WTC11 (cell line): Measurements from ENCODE around the gene ZBTB11. TPM values are rescaled to one million over a fixed set of nuclear protein-coding genes. Genes with fewer than 3 reads are reported as not detected.

Experiments used
- ATAC-seq: fragments of 200-7000 bp; cut with Tn5 transposase; 2 replicates; pipeline ENCODE4 v1.10.0; 2021; ENCODE audit warnings: mild to moderate bottlenecking, moderate library complexity
- CTCF ChIA-PET: fragments of 300-600 bp; sonication (Branson Sonifier 250); formaldehyde crosslinking; loops from one replicate; lab custom pipeline; 2021; ENCODE audit warnings: antibody characterized with exemption; lab: Charles Lee
- POLR2A ChIA-PET: fragments of 350-600 bp; sonication (Branson Sonifier 250); formaldehyde crosslinking; loops from one replicate; lab custom pipeline; 2021; ENCODE audit warnings: antibody characterized with exemption; lab: Charles Lee
- DNase-seq: peaks from one replicate; pipeline ENCODE4 v3.0.0; 2021; ENCODE audit warnings: low spot score
- H3K27ac Mint-ChIP-seq: 2 replicates; pipeline ENCODE4 v1.8.0; 2021; ENCODE audit warnings: mixed read lengths
- H3K27me3 Mint-ChIP-seq: 2 replicates; pipeline ENCODE4 v1.8.0; 2021; ENCODE audit warnings: low read depth, mild to moderate bottlenecking, moderate library complexity, mixed read lengths
- H3K36me3 Mint-ChIP-seq: 2 replicates; pipeline ENCODE4 v1.8.0; 2021; ENCODE audit warnings: mixed read lengths
- H3K4me1 Mint-ChIP-seq: 2 replicates; pipeline ENCODE4 v1.8.0; 2022; ENCODE audit warnings: mixed read lengths
- H3K4me3 Mint-ChIP-seq: 2 replicates; pipeline ENCODE4 v1.8.0; 2021; ENCODE audit warnings: mild to moderate bottlenecking, moderate library complexity, mixed read lengths
- H3K9me3 Mint-ChIP-seq: 2 replicates; pipeline ENCODE4 v1.8.0; 2021; ENCODE audit warnings: mixed read lengths
- ARID4B ChIP-seq: sonication (generic); formaldehyde crosslinking; IDR thresholded peaks from 2 replicates; pipeline ENCODE4 v1.8.0; 2023; ENCODE audit warnings: missing genetic modification reagents, mild to moderate bottlenecking, borderline replicate concordance
- ESRRA ChIP-seq: sonication (generic); formaldehyde crosslinking; IDR thresholded peaks from 2 replicates; pipeline ENCODE4 v1.8.1; 2022; ENCODE audit warnings: mild to moderate bottlenecking, missing genetic modification reagents, borderline replicate concordance
- FOXP1 ChIP-seq: sonication (generic); formaldehyde crosslinking; IDR thresholded peaks from 2 replicates; pipeline ENCODE4 v1.8.0; 2022; ENCODE audit warnings: missing genetic modification reagents, mild to moderate bottlenecking, moderate library complexity, borderline replicate concordance
- IRF2 ChIP-seq: sonication (generic); formaldehyde crosslinking; IDR thresholded peaks from 2 replicates; pipeline ENCODE4 v1.8.0; 2022; ENCODE audit warnings: low read depth, missing genetic modification reagents, borderline replicate concordance
- KAT7 ChIP-seq: sonication (generic); formaldehyde crosslinking; IDR thresholded peaks from 2 replicates; pipeline ENCODE4 v1.8.1; 2023; ENCODE audit warnings: missing genetic modification reagents, mild to moderate bottlenecking, borderline replicate concordance
- MAX ChIP-seq: sonication (generic); formaldehyde crosslinking; IDR thresholded peaks from 2 replicates; pipeline ENCODE4 v1.8.0; 2022; ENCODE audit warnings: mild to moderate bottlenecking, missing genetic modification reagents
- NFYB ChIP-seq: sonication (generic); formaldehyde crosslinking; conservative IDR thresholded peaks from 2 replicates; pipeline ENCODE4 v1.8.0; 2022; ENCODE audit warnings: low read depth, missing genetic modification reagents
- NR3C1 ChIP-seq: sonication (generic); formaldehyde crosslinking; conservative IDR thresholded peaks from 2 replicates; pipeline ENCODE4 v1.8.1; 2023; ENCODE audit warnings: low read depth, mild to moderate bottlenecking, missing genetic modification reagents
- PREB ChIP-seq: sonication (generic); formaldehyde crosslinking; IDR thresholded peaks from 2 replicates; pipeline ENCODE4 v1.8.1; 2022; ENCODE audit warnings: mild to moderate bottlenecking, missing genetic modification reagents, moderate library complexity, borderline replicate concordance
- RORB ChIP-seq: fragments of 250-450 bp; sonication (Bioruptor Pico); IDR thresholded peaks from 2 replicates; pipeline ENCODE4 v1.9.0; 2021; ENCODE audit warnings: mild to moderate bottlenecking
- TCF7 ChIP-seq: sonication (generic); formaldehyde crosslinking; IDR thresholded peaks from 2 replicates; pipeline ENCODE4 v1.8.0; 2022; ENCODE audit warnings: mild to moderate bottlenecking, low read depth, missing genetic modification reagents, moderate library complexity
- ZNF232 ChIP-seq: sonication (generic); formaldehyde crosslinking; IDR thresholded peaks from 2 replicates; pipeline ENCODE4 v1.8.0; 2022; ENCODE audit warnings: mild to moderate bottlenecking, missing genetic modification reagents
- ZNF263 ChIP-seq: sonication (generic); formaldehyde crosslinking; IDR thresholded peaks from 2 replicates; pipeline ENCODE4 v1.8.1; 2022; ENCODE audit warnings: low read depth, mild to moderate bottlenecking, moderate library complexity, missing genetic modification reagents
- ZNF281 ChIP-seq: sonication (generic); formaldehyde crosslinking; IDR thresholded peaks from 2 replicates; pipeline ENCODE4 v1.8.0; 2023; ENCODE audit warnings: mild to moderate bottlenecking, missing genetic modification reagents
- ZNF416 ChIP-seq: fragments of 250-450 bp; sonication (Bioruptor Pico); IDR thresholded peaks from 2 replicates; pipeline ENCODE4 v1.9.0; 2021; ENCODE audit warnings: mild to moderate bottlenecking, inconsistent platforms
- ZNF423 ChIP-seq: fragments of 250-450 bp; sonication (Bioruptor Pico); IDR thresholded peaks from 2 replicates; pipeline ENCODE4 v2.1.2; 2022; ENCODE audit warnings: mild to moderate bottlenecking, moderate library complexity
- total RNA-seq: library from RNA; stranded (reverse); gene quantifications from 3 replicates; pipeline ENCODE4 v1.2.3, GENCODE V29; 2021
- TF ChIP-seq, protein P1 (sequence below): fragments of 250-450 bp; sonication (Bioruptor Pico); IDR thresholded peaks from 2 replicates; pipeline ENCODE4 v2.1.2; 2022; ENCODE audit warnings: mild to moderate bottlenecking, moderate library complexity
- TF ChIP-seq, protein P2 (sequence below): sonication (generic); formaldehyde crosslinking; IDR thresholded peaks from 2 replicates; pipeline ENCODE4 v1.8.0; 2022; ENCODE audit warnings: mild to moderate bottlenecking, missing genetic modification reagents

The ZBTB11 gene
- total RNA-seq, 1 experiment from 2014 or later: 13.5 TPM

- no peaks in the 10 kb centered on the region; the same call in 1 of the 2 replicates for H3K27me3 Mint-ChIP-seq
- no peaks in the 10 kb centered on the region for H3K9me3 Mint-ChIP-seq
- TF ChIP-seq RORB (CRISPR knock-in tag) (no peak), ESRRA (no peak), NFYB (CRISPR knock-in tag) (no peak), ZNF281 (CRISPR knock-in tag) (no peak), ARID4B (CRISPR knock-in tag) (no peak), ZNF263 (CRISPR knock-in tag) (no peak), MAX (CRISPR knock-in tag) (no peak), PREB (CRISPR knock-in tag) (no peak), NR3C1 (CRISPR knock-in tag) (no peak)
- TF ChIP-seq, protein P1, sequence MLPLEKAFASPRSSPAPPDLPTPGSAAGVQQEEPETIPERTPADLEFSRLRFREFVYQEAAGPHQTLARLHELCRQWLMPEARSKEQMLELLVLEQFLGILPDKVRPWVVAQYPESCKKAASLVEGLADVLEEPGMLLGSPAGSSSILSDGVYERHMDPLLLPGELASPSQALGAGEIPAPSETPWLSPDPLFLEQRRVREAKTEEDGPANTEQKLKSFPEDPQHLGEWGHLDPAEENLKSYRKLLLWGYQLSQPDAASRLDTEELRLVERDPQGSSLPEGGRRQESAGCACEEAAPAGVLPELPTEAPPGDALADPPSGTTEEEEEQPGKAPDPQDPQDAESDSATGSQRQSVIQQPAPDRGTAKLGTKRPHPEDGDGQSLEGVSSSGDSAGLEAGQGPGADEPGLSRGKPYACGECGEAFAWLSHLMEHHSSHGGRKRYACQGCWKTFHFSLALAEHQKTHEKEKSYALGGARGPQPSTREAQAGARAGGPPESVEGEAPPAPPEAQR (CRISPR knock-in tag): no peak
- ChIA-PET POLR2A (no interaction called here), CTCF (no interaction called here)
- peaks cover 42% of the 10 kb centered on the region for H3K4me1 Mint-ChIP-seq
- H3K4me3 Mint-ChIP-seq: no peak overlapping the region
- DNase-seq: no peak
- H3K27ac Mint-ChIP-seq: no peak overlapping the region
- H3K36me3 Mint-ChIP-seq: peaks cover 22% of the 10 kb centered on the region
- no peak for ATAC-seq
These were observed 12.4 kb upstream of the ZBTB11 start for GRCh38 chr3:101689286-101689685.

DNA sequence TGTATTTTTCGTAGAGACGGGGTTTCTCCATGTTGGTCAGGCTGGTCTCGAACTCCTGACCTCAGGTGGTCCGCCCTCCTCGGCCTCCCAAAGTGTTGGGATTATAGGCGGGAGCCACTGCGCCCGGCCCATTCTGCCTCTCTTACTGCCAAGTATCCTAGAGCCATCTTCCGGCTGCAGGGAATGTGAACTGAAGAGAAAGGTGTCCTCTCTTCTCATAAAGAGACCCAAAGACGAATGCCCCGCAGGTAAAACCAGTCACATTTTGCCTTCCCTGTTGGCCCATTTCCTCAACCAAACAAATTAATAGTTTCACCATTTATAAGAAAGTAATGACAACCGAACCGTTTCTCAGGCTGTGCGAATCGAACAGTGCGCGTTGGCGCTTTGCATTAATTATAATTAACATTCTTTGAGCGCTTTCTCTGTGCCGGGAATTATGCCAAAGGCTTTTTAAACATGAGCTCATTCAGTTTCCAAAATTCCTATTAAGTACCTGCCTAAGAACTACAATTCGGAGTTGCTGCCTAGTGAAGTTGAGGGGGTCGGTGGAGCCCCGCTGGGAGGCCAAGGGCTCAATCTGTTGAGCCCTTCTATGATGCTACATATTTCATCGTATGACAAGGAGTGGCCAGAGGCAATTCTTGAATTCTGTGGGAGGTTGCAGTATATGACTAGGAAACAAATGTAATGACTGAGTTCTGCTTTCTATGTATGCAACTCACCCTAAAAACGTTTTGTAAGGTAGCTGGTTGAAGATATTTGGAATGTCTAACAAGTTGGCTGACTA lies 10.4 kb upstream of the ZBTB11 start:
- Mint-ChIP-seq H3K27ac (peak overlapping the region; percentile 100), H3K9me3 (no peaks in the 10 kb centered on the region), H3K27me3 (no peaks in the 10 kb centered on the region; the same call in 1 of the 2 replicates), H3K4me1 (peaks cover 33% of the 10 kb centered on the region), H3K36me3 (peaks cover 33% of the 10 kb centered on the region), H3K4me3 (peak overlapping the region; percentile 100)
- ChIA-PET CTCF (interaction anchor here (3.8 kb wide), 1 partner anchor 11 kb away, joined by 23 read pairs; the partner anchor contains the start of gene ZBTB11), POLR2A (interaction anchor here (0.6 to 2.2 kb wide), 3 partner anchors 11 to 37 kb away, joined by 5 to 34 read pairs (median 10); partner anchors contain the start of genes CEP97 and ZBTB11)
- no peak for ATAC-seq
- DNase-seq: no peak
- TF ChIP-seq, protein P2, sequence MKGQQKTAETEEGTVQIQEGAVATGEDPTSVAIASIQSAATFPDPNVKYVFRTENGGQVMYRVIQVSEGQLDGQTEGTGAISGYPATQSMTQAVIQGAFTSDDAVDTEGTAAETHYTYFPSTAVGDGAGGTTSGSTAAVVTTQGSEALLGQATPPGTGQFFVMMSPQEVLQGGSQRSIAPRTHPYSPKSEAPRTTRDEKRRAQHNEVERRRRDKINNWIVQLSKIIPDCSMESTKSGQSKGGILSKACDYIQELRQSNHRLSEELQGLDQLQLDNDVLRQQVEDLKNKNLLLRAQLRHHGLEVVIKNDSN (CRISPR knock-in tag): no peak
- TF ChIP-seq KAT7 (CRISPR knock-in tag): no peak
- no peak for TF ChIP-seq ZNF232 (CRISPR knock-in tag)
- no peak for TF ChIP-seq ZNF416 (CRISPR knock-in tag)
- TF ChIP-seq FOXP1 (CRISPR knock-in tag): no peak
- no peak for TF ChIP-seq ARID4B (CRISPR knock-in tag)
- no peak for TF ChIP-seq TCF7
- TF ChIP-seq ZNF423 (CRISPR knock-in tag): no peak
- TF ChIP-seq IRF2: no peak
